ENCODE data around the gene MAP3K19. TPM values are rescaled to one million over a fixed set of nuclear protein-coding genes. Genes with fewer than 3 reads are reported as not detected.
"Not testable (repeated sequence)": the region's sequence is repeated elsewhere in the genome, so short reads cannot be mapped to it uniquely, and the experiment has no call there.

The MAP3K19 gene
- total and polyA plus RNA-seq, 10 of the 15 experiments (the other 5 are each of a cell fraction or from before 2014, with no cell fraction given), result 0.05 TPM; not detected in 9

DNA sequence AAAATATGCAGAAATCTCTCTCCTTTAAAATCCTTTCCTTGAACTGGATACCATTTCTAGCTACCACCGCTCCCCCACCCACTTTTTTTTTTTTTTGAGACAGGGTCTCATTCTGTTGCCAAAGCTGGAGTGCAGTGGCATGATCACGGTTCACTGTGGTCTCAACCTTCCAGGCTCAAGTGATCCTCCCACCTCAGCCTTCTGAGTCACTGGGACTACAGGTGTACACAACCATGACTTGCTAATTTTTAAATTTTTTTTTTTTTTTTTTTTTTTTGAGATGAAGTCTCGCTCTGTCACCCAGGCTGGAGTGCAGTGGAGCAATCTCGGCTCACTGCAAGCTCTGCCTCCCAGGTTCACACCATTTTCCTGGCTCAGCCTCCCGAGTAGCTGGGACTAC, 70.1 kb downstream of the MAP3K19 start:
- H3K27ac ChIP-seq (ENCODE audit: control insufficient read depth, insufficient read depth); H3K79me2 ChIP-seq (ENCODE audit: control insufficient read depth, insufficient read depth, low read length); BruUV-seq (replicated peaks); H3K4me2 ChIP-seq (ENCODE audit: control insufficient read depth, insufficient read depth); H3K4me3 ChIP-seq; FAIRE-seq; H3K4me1 ChIP-seq (ENCODE audit: control insufficient read depth, insufficient read depth, low read length); H3K36me3 ChIP-seq (ENCODE audit: control insufficient read depth in 2 of 2, insufficient read depth in 2 of 2, low read length in 1 of 2); H3K9ac ChIP-seq (ENCODE audit: control insufficient read depth, insufficient read depth, low read length); H3K27me3 ChIP-seq (replicated peaks in 1 of 2; ENCODE audit: control insufficient read depth in 2 of 2, insufficient read depth in 2 of 2, low read length in 1 of 2); ATAC-seq; intact Hi-C loops (cut with micrococcal nuclease; ENCODE audit: unreplicated experiment); H2AFZ ChIP-seq (ENCODE audit: control insufficient read depth, low read depth, low read length); POLR2A ChIA-PET; DNase-seq (ENCODE audit: low read depth, low spot score); H4K20me1 ChIP-seq (ENCODE audit: control insufficient read depth, insufficient read depth): not testable (repeated sequence)
- ChIA-PET SMC1A (ENCODE audit: uncharacterized antibody, unreplicated experiment) (interaction anchor here (0.7 to 1.4 kb wide), 2 partner anchors 24 to 33 kb away, joined by 3 read pairs; no protein-coding TSS in a partner anchor), RAD21 (ENCODE audit: unreplicated experiment) (interaction anchor here (0.8 kb wide), 1 partner anchor 11 kb away, joined by 3 read pairs; no protein-coding TSS in a partner anchor), CTCF (interaction anchor here (0.9 to 2.1 kb wide), 2 partner anchors 29 to 50 kb away, joined by 3 to 5 read pairs; no protein-coding TSS in a partner anchor)
- 35% methylated on average over 4 of the region's 5 CpGs for WGBS (ENCODE audit: insufficient coverage, insufficient replicate concordance, low lambda C conversion rate, missing lambda C conversion rate)
- in situ Hi-C loops (cut with MboI), result loop anchor here (25.0 kb wide), 1 partner anchor 1410 kb away; no protein-coding TSS in a partner anchor
- peaks cover 19% of the 10 kb centered on the region for H3K9me3 ChIP-seq (replicated peaks; ENCODE audit: control insufficient read depth, insufficient read depth, low read length)

DNA sequence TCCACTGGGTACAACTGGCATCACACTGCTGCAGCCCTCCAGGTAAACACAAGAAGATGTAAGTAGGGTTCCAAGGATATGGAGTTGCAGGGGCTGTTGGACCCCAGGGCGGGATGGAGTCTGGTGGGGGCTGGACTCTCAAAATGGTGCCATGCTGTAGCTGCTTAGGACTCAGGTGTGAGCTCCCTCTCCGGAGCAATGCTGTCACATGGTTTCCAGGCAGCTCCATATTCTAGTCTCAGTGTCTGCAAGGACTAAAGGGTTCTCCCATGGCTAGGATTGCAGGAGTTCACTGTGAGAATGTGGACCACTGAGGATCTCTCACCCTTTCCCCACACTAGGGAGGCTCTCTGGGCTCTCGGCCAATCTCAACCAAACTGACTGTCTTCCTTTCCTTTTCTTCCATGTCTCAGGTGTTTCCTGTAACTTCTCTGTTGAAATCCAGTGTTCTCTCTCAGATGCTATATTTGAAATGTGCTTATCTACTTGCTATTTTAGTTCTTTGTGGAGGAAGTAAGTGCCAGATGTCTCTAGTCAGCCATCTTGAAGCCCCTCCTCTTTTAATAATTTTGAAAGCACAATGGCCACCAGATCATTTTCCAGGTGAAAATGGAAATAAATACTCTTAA, 71.1 kb downstream of the MAP3K19 start:
- TF ChIP-seq ASH2L (IDR thresholded peaks at IDR 0.05; ENCODE audit: borderline replicate concordance, low read depth) (no peak), SUPT20H (IDR thresholded peaks at IDR 0.05; ENCODE audit: borderline replicate concordance, control insufficient read depth, low read depth, low read length) (no peak), FOXK2 (IDR thresholded peaks at IDR 0.05) (no peak), HCFC1 (IDR thresholded peaks at IDR 0.05; ENCODE audit: low read length) (no peak), CHD1 (IDR thresholded peaks at IDR 0.05; ENCODE audit: low read depth, low read length) (no peak), CBFB (IDR thresholded peaks at IDR 0.05; ENCODE audit: low read depth) (no peak), ZSCAN29 (IDR thresholded peaks at IDR 0.05) (no peak), JUNB (IDR thresholded peaks at IDR 0.05) (no peak), GATAD2B (conservative IDR thresholded peaks at IDR 0.05; ENCODE audit: low read depth) (no peak), IRF4 (IDR thresholded peaks at IDR 0.05; ENCODE audit: low read depth, low read length) (no peak)
- TF ChIP-seq, protein P1, sequence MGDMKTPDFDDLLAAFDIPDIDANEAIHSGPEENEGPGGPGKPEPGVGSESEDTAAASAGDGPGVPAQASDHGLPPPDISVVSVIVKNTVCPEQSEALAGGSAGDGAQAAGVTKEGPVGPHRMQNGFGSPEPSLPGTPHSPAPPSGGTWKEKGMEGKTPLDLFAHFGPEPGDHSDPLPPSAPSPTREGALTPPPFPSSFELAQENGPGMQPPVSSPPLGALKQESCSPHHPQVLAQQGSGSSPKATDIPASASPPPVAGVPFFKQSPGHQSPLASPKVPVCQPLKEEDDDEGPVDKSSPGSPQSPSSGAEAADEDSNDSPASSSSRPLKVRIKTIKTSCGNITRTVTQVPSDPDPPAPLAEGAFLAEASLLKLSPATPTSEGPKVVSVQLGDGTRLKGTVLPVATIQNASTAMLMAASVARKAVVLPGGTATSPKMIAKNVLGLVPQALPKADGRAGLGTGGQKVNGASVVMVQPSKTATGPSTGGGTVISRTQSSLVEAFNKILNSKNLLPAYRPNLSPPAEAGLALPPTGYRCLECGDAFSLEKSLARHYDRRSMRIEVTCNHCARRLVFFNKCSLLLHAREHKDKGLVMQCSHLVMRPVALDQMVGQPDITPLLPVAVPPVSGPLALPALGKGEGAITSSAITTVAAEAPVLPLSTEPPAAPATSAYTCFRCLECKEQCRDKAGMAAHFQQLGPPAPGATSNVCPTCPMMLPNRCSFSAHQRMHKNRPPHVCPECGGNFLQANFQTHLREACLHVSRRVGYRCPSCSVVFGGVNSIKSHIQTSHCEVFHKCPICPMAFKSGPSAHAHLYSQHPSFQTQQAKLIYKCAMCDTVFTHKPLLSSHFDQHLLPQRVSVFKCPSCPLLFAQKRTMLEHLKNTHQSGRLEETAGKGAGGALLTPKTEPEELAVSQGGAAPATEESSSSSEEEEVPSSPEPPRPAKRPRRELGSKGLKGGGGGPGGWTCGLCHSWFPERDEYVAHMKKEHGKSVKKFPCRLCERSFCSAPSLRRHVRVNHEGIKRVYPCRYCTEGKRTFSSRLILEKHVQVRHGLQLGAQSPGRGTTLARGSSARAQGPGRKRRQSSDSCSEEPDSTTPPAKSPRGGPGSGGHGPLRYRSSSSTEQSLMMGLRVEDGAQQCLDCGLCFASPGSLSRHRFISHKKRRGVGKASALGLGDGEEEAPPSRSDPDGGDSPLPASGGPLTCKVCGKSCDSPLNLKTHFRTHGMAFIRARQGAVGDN (IDR thresholded peaks at IDR 0.05), result no peak
- POLR2A ChIA-PET, result no interaction called here
- no TSS peak for BruUV-seq (replicated peaks)
- peaks cover 19% of the 10 kb centered on the region for H3K9me3 ChIP-seq (replicated peaks; ENCODE audit: control insufficient read depth, insufficient read depth, low read length)
- H3K36me3 ChIP-seq (ENCODE audit: control insufficient read depth in 2 of 2, insufficient read depth in 2 of 2, low read length in 1 of 2), result no peaks in the 10 kb centered on the region
- no peak overlapping the region for H2AFZ ChIP-seq (ENCODE audit: control insufficient read depth, low read depth, low read length)
- SMC1A ChIA-PET (ENCODE audit: uncharacterized antibody, unreplicated experiment), result no interaction called here
- H3K27me3 ChIP-seq (replicated peaks in 1 of 2; ENCODE audit: control insufficient read depth in 2 of 2, insufficient read depth in 2 of 2, low read length in 1 of 2), result no peaks in the 10 kb centered on the region
- ATAC-seq, result no peak
- 22% methylated on average over 3 of the region's 3 CpGs for WGBS (ENCODE audit: insufficient coverage, insufficient replicate concordance, low lambda C conversion rate, missing lambda C conversion rate)
- CTCF ChIA-PET, result no interaction called here
- no peaks in the 10 kb centered on the region for H4K20me1 ChIP-seq (ENCODE audit: control insufficient read depth, insufficient read depth)
- intact Hi-C loops (cut with micrococcal nuclease; ENCODE audit: unreplicated experiment), result no loop called here
- RAD21 ChIA-PET (ENCODE audit: unreplicated experiment), result no interaction called here
- no peak overlapping the region for H3K4me3 ChIP-seq
- H3K4me1 ChIP-seq (ENCODE audit: control insufficient read depth, insufficient read depth, low read length), result no peaks in the 10 kb centered on the region
- H3K79me2 ChIP-seq (ENCODE audit: control insufficient read depth, insufficient read depth, low read length), result no peaks in the 10 kb centered on the region
- H3K9ac ChIP-seq (ENCODE audit: control insufficient read depth, insufficient read depth, low read length), result no peak overlapping the region
- H3K4me2 ChIP-seq (ENCODE audit: control insufficient read depth, insufficient read depth), result no peak overlapping the region
- H3K27ac ChIP-seq (ENCODE audit: control insufficient read depth, insufficient read depth), result no peak overlapping the region
- FAIRE-seq, result no peak
- in situ Hi-C loops (cut with MboI), result loop anchor here (25.0 kb wide), 1 partner anchor 1411 kb away; no protein-coding TSS in a partner anchor
- DNase-seq (ENCODE audit: low read depth, low spot score), result no peak

Measured in GM12878 (cell line).